GM19455 (cell line): ENCODE measurements around the gene PFN3.
"Not testable (repeated sequence)": the region's sequence is repeated elsewhere in the genome, so short reads cannot be mapped to it uniquely, and the experiment has no call there.

ENCODE experiments used
- ATAC-seq: cut with Tn5 transposase; IDR thresholded peaks from one replicate; pipeline ENCODE4 v1.9.1; 2021; ENCODE audit not compliant: unreplicated experiment

Gene PFN3

GRCh38 chr5:177375516-177375915 is 24.9 kb downstream of the PFN3 start:
- not testable (repeated sequence) for ATAC-seq

GRCh38 chr5:177374211-177374610 is 26.2 kb downstream of the PFN3 start:
- ATAC-seq = no peak

GRCh38 chr5:177373806-177374205 is 26.7 kb downstream of the PFN3 start:
- ATAC-seq = no peak

- ATAC-seq = no peak
Observed at GRCh38 chr5:177372910-177373309, 27.6 kb downstream of the PFN3 start.

- no peak for ATAC-seq
Observed at GRCh38 chr5:177372034-177372896, 28.2 kb downstream of the PFN3 start.

- no peak for ATAC-seq
Observed at GRCh38 chr5:177371120-177372033, 29.1 kb downstream of the PFN3 start.

GRCh38 chr5:177370488-177371119 is 29.9 kb downstream of the PFN3 start:
- ATAC-seq = peak; percentile 54

GRCh38 chr5:177369645-177370440 is 30.6 kb downstream of the PFN3 start:
- no peak for ATAC-seq

GRCh38 chr5:177368869-177369644 is 31.4 kb downstream of the PFN3 start:
- ATAC-seq = no peak

GRCh38 chr5:177367981-177368868 is 32.2 kb downstream of the PFN3 start:
- no peak for ATAC-seq

GRCh38 chr5:177367323-177367848 is 33.1 kb downstream of the PFN3 start:
- ATAC-seq = no peak

- ATAC-seq = no peak
Observed at GRCh38 chr5:177366528-177367322, 33.7 kb downstream of the PFN3 start.

- ATAC-seq = no peak
Observed at GRCh38 chr5:177365845-177366527, 34.5 kb downstream of the PFN3 start.

GRCh38 chr5:177364159-177364962 is 36.1 kb downstream of the PFN3 start:
- no peak for ATAC-seq

- ATAC-seq = no peak
Observed at GRCh38 chr5:177363565-177363964, 36.9 kb downstream of the PFN3 start.
